K562 (cell line): ENCODE measurements around the gene RARA. TPM values are rescaled to one million over a fixed set of nuclear protein-coding genes. Genes with fewer than 3 reads are reported as not detected.

Experiments
- ATAC-seq: fragments of 200-7000 bp; cut with Tn5 transposase; 3 replicates; pipeline ENCODE4 v1.9.1; 2020; ENCODE audit warnings: moderate library complexity
- BruUV-seq: library from RNA; stranded (reverse); fragments of 400-500 nt; replicated peaks from 2 replicates; lab custom pipeline; 2021; lab: Mats Ljungman, UMichigan
- CTCF ChIA-PET: fragments of 300-600 bp; formaldehyde crosslinking; extraction: SDS; loops from one replicate; lab custom pipeline; 2021; ENCODE audit warnings: low intra/inter-chr PET ratio; lab: Yijun Ruan, JAX
- POLR2A ChIA-PET: fragments of 300-600, 350-650 bp; sonication (Branson Sonifier 250); formaldehyde crosslinking; extraction: SDS; loops from one replicate; lab custom pipeline; 2021; ENCODE audit warnings: antibody characterized with exemption, inconsistent platforms; lab: Yijun Ruan, JAX
- DNase-seq, 4 experiments: peaks; one replicate each; pipeline versions ENCODE4 v3.0.0 to v3.0.0-alpha.2; 2011 to 2018; ENCODE audit warnings: low spot score in 3 of 4, mixed read lengths in 3 of 4; ENCODE audit errors: extremely low read depth in 1 of 4
- FAIRE-seq: peaks from 2 replicates; lab custom pipeline; 2011; peaks lifted over from hg19 to GRCh38; lab: Jason Lieb, UNC
- H2AFZ ChIP-seq: 2 replicates; pipeline ENCODE4 v1.6.0; 2011; ENCODE audit warnings: low read depth, low read length, control low read depth, inconsistent platforms
- H3K27ac ChIP-seq: fragments of 200-600 bp; 3 replicates; pipeline ENCODE4 v1.8.0; 2011; ENCODE audit warnings: low read depth, mild to moderate bottlenecking, control low read depth, inconsistent platforms, low read length, moderate library complexity, mixed read lengths; ENCODE audit errors: extremely low read depth
- H3K27me3 ChIP-seq, 2 experiments: fragments of 300-600 bp in 1 of 2; 2 replicates in 1 of 2; 3 replicates in 1 of 2; pipeline versions ENCODE4 v1.6.0 to v1.8.0; 2011; ENCODE audit warnings: inconsistent platforms in 2 of 2, low read length in 2 of 2, mild to moderate bottlenecking in 1 of 2, mixed read lengths in 1 of 2, moderate library complexity in 1 of 2; ENCODE audit not compliant: control insufficient read depth in 2 of 2, insufficient read depth in 2 of 2
- H3K36me3 ChIP-seq: fragments of 300-600 bp; 3 replicates; pipeline ENCODE4 v1.8.0; 2011; ENCODE audit warnings: mild to moderate bottlenecking, low read length, inconsistent platforms; ENCODE audit not compliant: control insufficient read depth, insufficient read depth
- H3K4me1 ChIP-seq, 2 experiments: fragments of 200-600 bp in 1 of 2; replicated peaks in 1 of 2; 2 replicates in 1 of 2; 3 replicates in 1 of 2; pipeline versions ENCODE4 v1.5.1 to v1.8.0; 2011; ENCODE audit warnings: inconsistent platforms in 2 of 2, low read length in 2 of 2, mild to moderate bottlenecking in 1 of 2, mixed read lengths in 1 of 2, moderate library complexity in 1 of 2; ENCODE audit not compliant: control insufficient read depth in 2 of 2, insufficient read depth in 2 of 2
- H3K4me2 ChIP-seq: 2 replicates; pipeline ENCODE4 v1.6.1; 2011; ENCODE audit warnings: low read length, control low read depth, inconsistent platforms, mixed read lengths; ENCODE audit not compliant: insufficient read depth
- H3K4me3 ChIP-seq: fragments of 200-600 bp; sonication (generic), shearing (Covaris generic); 2 replicates; pipeline ENCODE4 v1.5.1; 2016; ENCODE audit warnings: control low read depth, inconsistent platforms
- H3K79me2 ChIP-seq: fragments of 200-600 bp; 3 replicates; pipeline ENCODE4 v1.8.0; 2011; ENCODE audit warnings: low read length, inconsistent platforms; ENCODE audit not compliant: control insufficient read depth, insufficient read depth
- H3K9ac ChIP-seq, 2 experiments: 2 replicates each; pipeline versions ENCODE4 v1.6.0 to v1.6.1; 2011; ENCODE audit warnings: low read depth in 2 of 2, low read length in 2 of 2, control low read depth in 1 of 2, inconsistent platforms in 1 of 2, mild to moderate bottlenecking in 1 of 2, mixed read lengths in 1 of 2; ENCODE audit not compliant: insufficient read depth in 1 of 2
- H3K9me1 ChIP-seq: one replicate; pipeline ENCODE4 v1.6.0; 2011; ENCODE audit warnings: inconsistent platforms, mild to moderate bottlenecking, low read length, moderate library complexity; ENCODE audit not compliant: control insufficient read depth, insufficient read depth
- H3K9me3 ChIP-seq: replicated peaks from 2 replicates; pipeline ENCODE4 v1.5.1; 2011; ENCODE audit warnings: low read depth, low read length, inconsistent platforms; ENCODE audit not compliant: control insufficient read depth, insufficient read depth
- H4K20me1 ChIP-seq: replicated peaks from 2 replicates; pipeline ENCODE4 v1.6.1; 2011; ENCODE audit warnings: low read length, inconsistent platforms, mixed read lengths; ENCODE audit not compliant: control insufficient read depth, insufficient read depth
- CBX1 ChIP-seq: sonication (generic); IDR thresholded peaks from 2 replicates; pipeline ENCODE4 v1.6.1; 2016; ENCODE audit warnings: antibody characterized with exemption, low read depth, mild to moderate bottlenecking
- ELF1 ChIP-seq: fragments of 200-800 bp; sonication (Bioruptor generic); IDR thresholded peaks from 2 replicates; pipeline ENCODE4 v1.6.1; 2016; ENCODE audit warnings: missing genetic modification characterization, missing compliant biosample characterization
- EP300 ChIP-seq: IDR thresholded peaks from 2 replicates; pipeline ENCODE4 v1.6.1; 2012; ENCODE audit warnings: low read length, improper control_type of control experiment
- HCFC1 ChIP-seq: IDR thresholded peaks from 2 replicates; pipeline ENCODE4 v1.6.1; 2012; ENCODE audit warnings: low read depth, low read length, improper control_type of control experiment
- HDGF ChIP-seq: fragments of 450-650 bp; IDR thresholded peaks from 2 replicates; pipeline ENCODE4 v1.6.1; 2016
- IRF2 ChIP-seq: sonication (generic); formaldehyde crosslinking; IDR thresholded peaks from 2 replicates; pipeline ENCODE4 v1.8.1; 2022; ENCODE audit warnings: mild to moderate bottlenecking, missing genetic modification reagents
- JUN ChIP-seq, 2 experiments: sonication (generic) in 1 of 2; formaldehyde crosslinking in 1 of 2; IDR thresholded peaks; 2 replicates each; pipeline versions ENCODE4 v1.6.1 to v1.8.0; 2012 to 2022; ENCODE audit warnings: borderline replicate concordance in 2 of 2, mild to moderate bottlenecking in 2 of 2, improper control_type of control experiment in 1 of 2, low read depth in 1 of 2, low read length in 1 of 2, missing genetic modification reagents in 1 of 2
- KLF16 ChIP-seq: IDR thresholded peaks from 2 replicates; pipeline ENCODE4 v1.6.1; 2016; ENCODE audit warnings: antibody characterized with exemption
- MIER1 ChIP-seq: fragments of 450-650 bp; IDR thresholded peaks from 2 replicates; pipeline ENCODE4 v1.6.1; 2016; ENCODE audit warnings: antibody characterized with exemption, mild to moderate bottlenecking, low read depth
- SETDB1 ChIP-seq: IDR thresholded peaks from one replicate; pipeline ENCODE4 v1.6.1; 2012; ENCODE audit warnings: low read length, control low read depth, inconsistent platforms
- STAT5B ChIP-seq: fragments of 250-450 bp; sonication (Bioruptor Pico); IDR thresholded peaks from 2 replicates; pipeline ENCODE4 v1.8.0; 2021; ENCODE audit warnings: mild to moderate bottlenecking, inconsistent platforms
- TBP ChIP-seq: optimal IDR thresholded peaks from 2 replicates; pipeline ENCODE3; 2011; ENCODE audit warnings: low read depth, low read length, improper control_type of control experiment
- TFAM ChIP-seq: fragments of 250-450 bp; sonication (Bioruptor Pico); conservative IDR thresholded peaks from 2 replicates; pipeline ENCODE4 v1.5.0; 2021; ENCODE audit warnings: mild to moderate bottlenecking, moderate library complexity
- ZNF133 ChIP-seq: fragments of 250-450 bp; sonication (Bioruptor Pico); IDR thresholded peaks from 2 replicates; pipeline ENCODE4 v1.4.0; 2020; ENCODE audit warnings: mild to moderate bottlenecking
- ZNF316 ChIP-seq: fragments of 450-650 bp; IDR thresholded peaks from 2 replicates; pipeline ENCODE4 v1.6.1; 2016
- ZNF695 ChIP-seq: fragments of 450-650 bp; formaldehyde crosslinking; IDR thresholded peaks from 2 replicates; pipeline ENCODE4 v1.4.0; 2020; ENCODE audit warnings: mild to moderate bottlenecking, moderate library complexity
- WGBS: fragments of 100-300 bp; shearing (Covaris generic); methylation state at CpG from one replicate; pipeline ENCODE4 v1.1.6; 2016; ENCODE audit warnings: low coverage, mixed read lengths; ENCODE audit not compliant: insufficient coverage; ENCODE audit errors: missing lambda C conversion rate; 5-methylcytosine and 5-hydroxymethylcytosine counted together
- in situ Hi-C: fragments of 300-500 bp; cut with MboI; formaldehyde crosslinking; loops from 4 replicates; pipeline ENCODE4 v1.15.0; 2018; ENCODE audit warnings: inconsistent platforms, mixed read lengths
- intact Hi-C: fragments of 100-400 bp; cut with micrococcal nuclease; formaldehyde crosslinking; loops from 2 replicates; pipeline ENCODE4 v1.14.2; 2022
- polyA plus RNA-seq, 8 experiments: library from polyadenylated mRNA; depleted of rRNA in 4 of 8; stranded (reverse) in 5 of 8; unstranded in 3 of 8; fragments of >200 nt; fragmentation: Nextera tagmentation in 2 of 8; fragmentation: Illumina TruSeq in 1 of 8; extraction: Ambion mirVana in 2 of 8; extraction: Trizol in 1 of 8; gene quantifications; 2 replicates each; pipeline versions ENCODE4 v1.2.1 to v1.2.3, GENCODE V29; 2011 to 2014; ENCODE audit warnings: inconsistent platforms in 1 of 8, missing spikeins in 1 of 8
- total RNA-seq, 7 experiments: library from RNA; depleted of rRNA in 6 of 7; stranded (reverse); fragments of >200 nt in 6 of 7; fragmentation: Illumina TruSeq in 2 of 7; extraction: Trizol in 2 of 7; gene quantifications; 2 replicates each; pipeline versions ENCODE4 v1.2.1 to v1.2.3, GENCODE V29; 2011 to 2021; ENCODE audit warnings: low replicate concordance in 1 of 7
- TF ChIP-seq, protein P1 (sequence below): sonication (generic); formaldehyde crosslinking; IDR thresholded peaks from 2 replicates; pipeline ENCODE4 v1.8.0; 2023; ENCODE audit warnings: mild to moderate bottlenecking, missing genetic modification reagents

RARA gene
- total and polyA plus RNA-seq, 9 of the 15 experiments (the other 6 are each of a cell fraction or from before 2014, with no cell fraction given) = 0.10 to 28.0 (median 7.9) TPM

DNA sequence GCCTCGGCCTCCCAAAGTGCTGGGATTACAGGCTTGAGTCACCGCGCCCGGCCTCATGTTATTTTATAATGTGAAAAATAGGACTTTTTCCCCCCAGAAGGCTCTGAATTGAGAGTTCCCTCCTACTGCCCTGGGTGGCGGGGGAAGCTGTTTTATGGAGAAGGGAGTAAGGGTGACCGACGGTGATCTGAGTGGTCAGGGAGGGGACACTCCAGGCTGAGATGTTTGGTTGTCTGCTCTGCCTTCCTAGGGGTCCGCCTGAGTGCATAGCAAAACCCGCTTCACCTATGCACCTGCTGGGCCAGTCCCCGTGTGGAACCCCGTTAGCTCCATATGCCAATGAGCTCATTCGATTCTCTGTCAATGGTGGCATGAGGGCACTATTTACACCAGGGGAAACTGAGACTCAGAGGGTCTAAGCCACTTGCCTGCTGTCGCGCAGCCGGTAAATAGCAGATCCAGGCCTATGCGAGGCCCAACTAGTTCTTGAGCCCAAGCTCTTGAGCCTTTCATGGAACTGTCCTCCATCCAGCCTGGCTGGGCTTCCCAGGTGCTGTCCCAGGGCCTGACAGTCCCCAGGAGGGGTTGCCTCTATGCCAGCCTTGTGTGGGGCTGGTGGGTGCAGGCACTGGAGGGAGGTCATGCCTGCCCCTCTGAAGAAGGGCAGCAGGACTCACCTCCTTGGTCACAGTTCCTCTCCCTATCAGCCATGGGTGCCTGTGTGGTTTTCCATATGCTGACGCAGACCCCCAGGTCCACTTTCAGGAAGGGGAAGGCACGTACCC lies 57.3 kb downstream of the RARA start:
- ChIA-PET CTCF (interaction anchor here (0.8 kb wide), 1 partner anchor 84 kb away, joined by 3 read pairs; no protein-coding TSS in a partner anchor), POLR2A (interaction anchor here (0.5 to 1.2 kb wide), 6 partner anchors 9 to 202 kb away, joined by 3 to 5 read pairs (median 4); no protein-coding TSS in a partner anchor)
- Histone ChIP-seq H4K20me1 (no peaks in the 10 kb centered on the region), H2AFZ (no peak overlapping the region), H3K79me2 (peaks cover 7% of the 10 kb centered on the region; the same call in 2 of the 3 replicates), H3K27me3 (no peaks in the 10 kb centered on the region), H3K4me3 (no peak overlapping the region), H3K4me1 (peaks cover 3 to 42% of the 10 kb centered on the region in 2 experiments; a peak in 3 of 5 replicates), H3K4me2 (no peak overlapping the region), H3K9me1 (no peaks in the 10 kb centered on the region), H3K36me3 (no peaks in the 10 kb centered on the region), H3K27ac (no peak overlapping the region), H3K9me3 (no peaks in the 10 kb centered on the region), H3K9ac (peak overlapping the region in 1 of 2 experiments; percentile 84; a peak in 2 of 4 replicates)
- 79% methylated on average over 17 of the region's 18 CpGs for WGBS
- DNase-seq (peak in 2 of 4 experiments; percentile 4), ATAC-seq (no peak), FAIRE-seq (no peak)
- intact Hi-C loops (loop anchor here (10.0 kb wide), 1 partner anchor 109 kb away; no protein-coding TSS in a partner anchor), in situ Hi-C loops (no loop called here)
- TF ChIP-seq KLF16 = no peak
- no peak for TF ChIP-seq ZNF133 (CRISPR knock-in tag)
- no peak for TF ChIP-seq STAT5B (CRISPR knock-in tag)
- TF ChIP-seq SETDB1 = no peak
- TF ChIP-seq MIER1 = no peak
- TF ChIP-seq, protein P1, sequence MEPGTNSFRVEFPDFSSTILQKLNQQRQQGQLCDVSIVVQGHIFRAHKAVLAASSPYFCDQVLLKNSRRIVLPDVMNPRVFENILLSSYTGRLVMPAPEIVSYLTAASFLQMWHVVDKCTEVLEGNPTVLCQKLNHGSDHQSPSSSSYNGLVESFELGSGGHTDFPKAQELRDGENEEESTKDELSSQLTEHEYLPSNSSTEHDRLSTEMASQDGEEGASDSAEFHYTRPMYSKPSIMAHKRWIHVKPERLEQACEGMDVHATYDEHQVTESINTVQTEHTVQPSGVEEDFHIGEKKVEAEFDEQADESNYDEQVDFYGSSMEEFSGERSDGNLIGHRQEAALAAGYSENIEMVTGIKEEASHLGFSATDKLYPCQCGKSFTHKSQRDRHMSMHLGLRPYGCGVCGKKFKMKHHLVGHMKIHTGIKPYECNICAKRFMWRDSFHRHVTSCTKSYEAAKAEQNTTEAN (CRISPR knock-in tag) = no peak
- TF ChIP-seq IRF2 = no peak
- no peak for TF ChIP-seq EP300
- no peak for TF ChIP-seq HCFC1
- TF ChIP-seq ELF1 = no peak
- no peak for TF ChIP-seq ZNF695 (CRISPR knock-in tag)
- no peak for TF ChIP-seq TFAM (CRISPR knock-in tag)
- TF ChIP-seq CBX1 = no peak
- no peak for TF ChIP-seq HDGF
- TF ChIP-seq JUN (IDR thresholded peaks at IDR 0.05; ENCODE audit: borderline replicate concordance, low read depth, low read length) = no peak
- no peak for TF ChIP-seq JUN (CRISPR knock-in tag; IDR thresholded peaks at IDR 0.05; ENCODE audit: borderline replicate concordance)
- no peak for TF ChIP-seq ZNF316
- TF ChIP-seq TBP = no peak
- BruUV-seq = no TSS peak
